ENCODE data around the gene TET2.

TET2 gene

GRCh38 chr4:105146276-105147015 lies at the start of gene TET2:
TET2 (plus strand) TSS chr4:105146876; CDS start chr4:105233943, 87,067 bp downstream.
- DNase-seq (ENCODE audit: low read depth in 2 of 2) = peak; percentile 68 to 70

GRCh38 chr4:105102016-105102415 lies 44.7 kb upstream of the TET2 start:
- DNase-seq (ENCODE audit: low read depth in 2 of 2) = no peak

GRCh38 chr4:105106426-105106825 lies 40.2 kb upstream of the TET2 start:
- DNase-seq (ENCODE audit: low read depth in 2 of 2) = no peak

- DNase-seq (ENCODE audit: low read depth in 2 of 2) = no peak
Observed at GRCh38 chr4:105107095-105107856, 39.4 kb upstream of the TET2 start.

GRCh38 chr4:105108971-105109370 lies 37.7 kb upstream of the TET2 start:
- DNase-seq (ENCODE audit: low read depth in 2 of 2) = no peak

GRCh38 chr4:105112274-105112673 lies 34.4 kb upstream of the TET2 start:
- DNase-seq (ENCODE audit: low read depth in 2 of 2) = no peak

- no peak for DNase-seq (ENCODE audit: low read depth in 2 of 2)
Observed at GRCh38 chr4:105113800-105114199, 32.9 kb upstream of the TET2 start.

GRCh38 chr4:105116616-105117319 lies 29.9 kb upstream of the TET2 start:
- DNase-seq (ENCODE audit: low read depth in 2 of 2) = no peak

GRCh38 chr4:105119356-105119755 lies 27.3 kb upstream of the TET2 start:
- DNase-seq (ENCODE audit: low read depth in 2 of 2) = no peak

GRCh38 chr4:105120626-105121025 lies 26.1 kb upstream of the TET2 start:
- DNase-seq (ENCODE audit: low read depth in 2 of 2) = no peak

- DNase-seq (ENCODE audit: low read depth in 2 of 2) = no peak
Observed at GRCh38 chr4:105122350-105122749, 24.3 kb upstream of the TET2 start.

GRCh38 chr4:105126311-105127169 lies 20.1 kb upstream of the TET2 start:
- no peak for DNase-seq (ENCODE audit: low read depth in 2 of 2)

GRCh38 chr4:105127170-105127445 lies 19.6 kb upstream of the TET2 start:
- no peak for DNase-seq (ENCODE audit: low read depth in 2 of 2)

- no peak for DNase-seq (ENCODE audit: low read depth in 2 of 2)
Observed at GRCh38 chr4:105128208-105128607, 18.5 kb upstream of the TET2 start.

- no peak for DNase-seq (ENCODE audit: low read depth in 2 of 2)
Observed at GRCh38 chr4:105129286-105130040, 17.2 kb upstream of the TET2 start.

- DNase-seq (ENCODE audit: low read depth in 2 of 2) = no peak
Observed at GRCh38 chr4:105130945-105131344, 15.7 kb upstream of the TET2 start.

GRCh38 chr4:105133976-105134375 lies 12.7 kb upstream of the TET2 start:
- DNase-seq (ENCODE audit: low read depth in 2 of 2) = no peak

GRCh38 chr4:105135785-105136184 lies 10.9 kb upstream of the TET2 start:
- no peak for DNase-seq (ENCODE audit: low read depth in 2 of 2)

GRCh38 chr4:105137121-105137875 lies 9.4 kb upstream of the TET2 start:
- DNase-seq (ENCODE audit: low read depth in 2 of 2) = no peak

GRCh38 chr4:105139646-105140045 lies 7.0 kb upstream of the TET2 start:
- no peak for DNase-seq (ENCODE audit: low read depth in 2 of 2)

Measured in stimulated activated CD8-positive, alpha-beta memory T cell treated with anti-CD3 and anti-CD28 coated beads, Interleukin-2, amount 100 ng/mL, for 48 hours (primary cell).